ENCODE data around the gene FSHR. TPM values are rescaled to one million over a fixed set of nuclear protein-coding genes. Genes with fewer than 3 reads are reported as not detected.

Gene FSHR
- polyA plus RNA-seq, 1 donor (not counting 4 experiments of a cell fraction or from before 2014, with no cell fraction given) = not detected

DNA sequence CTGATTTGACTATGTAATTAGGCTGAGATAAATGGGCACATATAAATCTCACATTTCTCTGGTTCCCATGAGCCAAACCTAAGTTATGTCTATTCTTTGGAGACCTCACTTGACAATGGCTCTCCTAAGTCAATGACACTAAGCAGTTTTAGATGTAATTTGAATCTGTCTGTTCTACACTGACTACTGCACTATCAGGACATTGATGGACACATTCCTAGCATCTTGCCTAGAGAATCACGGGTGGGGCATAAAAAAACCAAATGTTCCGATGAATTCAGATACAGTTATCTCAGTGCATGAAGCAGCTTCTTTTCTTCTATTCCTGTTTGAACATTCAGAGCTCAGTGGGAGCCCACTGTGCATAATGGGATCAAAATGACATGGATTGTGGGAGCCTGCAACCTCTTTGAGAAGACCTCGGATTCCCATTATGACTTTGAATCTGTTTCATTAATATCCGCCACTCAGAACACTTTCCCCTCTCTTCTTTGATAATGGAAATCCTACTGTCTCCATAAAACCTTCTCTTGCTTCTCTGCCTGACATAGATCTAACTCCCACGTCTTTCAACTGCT, 110.8 kb downstream of the FSHR start:
- no peak for TF ChIP-seq EZH2 (IDR thresholded peaks at IDR 0.05; ENCODE audit: low read length)
- TF ChIP-seq CTCF (optimal IDR thresholded peaks at IDR 0.05 in 1 of 3, IDR thresholded peaks at IDR 0.05 in 1 of 3, conservative IDR thresholded peaks at IDR 0.05 in 1 of 3; ENCODE audit: extremely low read depth in 1 of 3, insufficient read depth in 2 of 3, low read length in 3 of 3) = no peak

DNA sequence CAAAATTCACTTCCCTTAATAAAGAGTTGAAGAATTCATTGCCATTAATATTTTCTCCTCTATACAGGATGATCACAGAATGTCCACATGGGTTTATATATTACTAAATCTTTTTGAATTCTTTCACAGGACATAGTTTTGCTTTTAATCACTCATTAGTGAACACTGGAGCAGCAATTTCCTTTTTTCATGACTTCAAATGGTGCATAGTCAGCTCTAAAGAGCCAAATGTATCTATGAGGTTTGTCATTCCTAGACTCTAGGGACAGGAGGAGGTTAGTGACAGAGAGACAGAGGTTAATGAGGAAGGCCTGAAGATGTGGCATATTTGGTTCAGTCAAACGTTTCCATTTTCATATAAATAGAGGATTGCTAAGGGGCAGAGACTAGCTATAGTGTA, 111.8 kb downstream of the FSHR start:
- Histone ChIP-seq H3K79me2 (ENCODE audit: control insufficient read depth, insufficient read depth, low read length) (no peaks in the 10 kb centered on the region), H3K4me3 (ENCODE audit: control insufficient read depth in 2 of 3, extremely low read depth in 1 of 3, insufficient read depth in 2 of 3, low read depth in 1 of 3, low read length in 3 of 3) (no peak overlapping the region), H3K27me3 (ENCODE audit: control insufficient read depth, extremely low read depth, insufficient read depth, low read length) (no peaks in the 10 kb centered on the region), H3K9me1 (ENCODE audit: control insufficient read depth, extremely low read depth, insufficient read depth, low read length) (no peaks in the 10 kb centered on the region), H3K9me3 (ENCODE audit: control insufficient read depth, low read depth, low read length) (no peaks in the 10 kb centered on the region), H3K4me2 (ENCODE audit: control insufficient read depth, extremely low read depth, insufficient read depth, low read depth, low read length) (no peak overlapping the region), H3K27ac (ENCODE audit: control insufficient read depth, insufficient read depth, low read length) (no peak overlapping the region), H2AFZ (ENCODE audit: control insufficient read depth, low read length) (no peak overlapping the region), H3K9ac (ENCODE audit: control insufficient read depth, extremely low read depth, insufficient read depth, low read length) (no peak overlapping the region), H4K20me1 (ENCODE audit: control insufficient read depth, extremely low read depth, insufficient read depth, low read length) (no peaks in the 10 kb centered on the region), H3K36me3 (ENCODE audit: control insufficient read depth in 2 of 2, extremely low read depth in 1 of 2, insufficient read depth in 2 of 2, low read length in 2 of 2) (no peaks in the 10 kb centered on the region), H3K4me1 (ENCODE audit: control insufficient read depth, extremely low read depth, insufficient read depth, low read length) (no peaks in the 10 kb centered on the region)
- FAIRE-seq (no peak), DNase-seq (ENCODE audit: low read depth, low spot score) (no peak)
- dilution Hi-C loops (cut with MboI; ENCODE audit: extremely low pct_ligation_motif_present, low sequenced_read_pairs) = no loop called here
- no peak for TF ChIP-seq CTCF (optimal IDR thresholded peaks at IDR 0.05 in 1 of 3, IDR thresholded peaks at IDR 0.05 in 1 of 3, conservative IDR thresholded peaks at IDR 0.05 in 1 of 3; ENCODE audit: extremely low read depth in 1 of 3, insufficient read depth in 2 of 3, low read length in 3 of 3)
- no peak for TF ChIP-seq EZH2 (IDR thresholded peaks at IDR 0.05; ENCODE audit: low read length)

More for the DNA sequence above, 110.8 kb downstream of the FSHR start:
- no peaks in the 10 kb centered on the region for H3K79me2 ChIP-seq (ENCODE audit: control insufficient read depth, insufficient read depth, low read length)
- no peaks in the 10 kb centered on the region for H4K20me1 ChIP-seq (ENCODE audit: control insufficient read depth, extremely low read depth, insufficient read depth, low read length)
- DNase-seq (ENCODE audit: low read depth, low spot score) (no peak), FAIRE-seq (no peak)
- H3K27ac ChIP-seq (ENCODE audit: control insufficient read depth, insufficient read depth, low read length) = no peak overlapping the region
- H3K27me3 ChIP-seq (ENCODE audit: control insufficient read depth, extremely low read depth, insufficient read depth, low read length) = no peaks in the 10 kb centered on the region
- no peaks in the 10 kb centered on the region for H3K4me1 ChIP-seq (ENCODE audit: control insufficient read depth, extremely low read depth, insufficient read depth, low read length)
- H3K4me2 ChIP-seq (ENCODE audit: control insufficient read depth, extremely low read depth, insufficient read depth, low read depth, low read length) = no peak overlapping the region
- H3K9ac ChIP-seq (ENCODE audit: control insufficient read depth, extremely low read depth, insufficient read depth, low read length) = no peak overlapping the region
- no peak overlapping the region for H2AFZ ChIP-seq (ENCODE audit: control insufficient read depth, low read length)
- H3K9me3 ChIP-seq (ENCODE audit: control insufficient read depth, low read depth, low read length) = no peaks in the 10 kb centered on the region
- no peaks in the 10 kb centered on the region for H3K9me1 ChIP-seq (ENCODE audit: control insufficient read depth, extremely low read depth, insufficient read depth, low read length)
- no peaks in the 10 kb centered on the region for H3K36me3 ChIP-seq (ENCODE audit: control insufficient read depth in 2 of 2, extremely low read depth in 1 of 2, insufficient read depth in 2 of 2, low read length in 2 of 2)
- H3K4me3 ChIP-seq (ENCODE audit: control insufficient read depth in 2 of 3, extremely low read depth in 1 of 3, insufficient read depth in 2 of 3, low read depth in 1 of 3, low read length in 3 of 3) = no peak overlapping the region
- dilution Hi-C loops (cut with MboI; ENCODE audit: extremely low pct_ligation_motif_present, low sequenced_read_pairs) = no loop called here
